Body of pancreas (tissue), 4 donors: Measurements from ENCODE around the gene MYBPC1.

Experiments
- POLR2A ChIP-seq, 3 donors: fragments of 450-650 bp; IDR thresholded peaks; one replicate each; pipeline ENCODE4 v1.6.1; 2016; ENCODE audit warnings: antibody characterized with exemption in 3 of 3, mild to moderate bottlenecking in 2 of 3
- TF ChIP-seq, protein P1 (sequence below), 7 experiments: fragments of 450-650 bp in 4 of 7; fragments of 200-600 bp in 3 of 7; sonication (generic) in 3 of 7; IDR thresholded peaks; one replicate each; pipeline ENCODE4 v1.5.1; 2016 to 2019; ENCODE audit warnings: antibody characterized with exemption in 7 of 7

DNA sequence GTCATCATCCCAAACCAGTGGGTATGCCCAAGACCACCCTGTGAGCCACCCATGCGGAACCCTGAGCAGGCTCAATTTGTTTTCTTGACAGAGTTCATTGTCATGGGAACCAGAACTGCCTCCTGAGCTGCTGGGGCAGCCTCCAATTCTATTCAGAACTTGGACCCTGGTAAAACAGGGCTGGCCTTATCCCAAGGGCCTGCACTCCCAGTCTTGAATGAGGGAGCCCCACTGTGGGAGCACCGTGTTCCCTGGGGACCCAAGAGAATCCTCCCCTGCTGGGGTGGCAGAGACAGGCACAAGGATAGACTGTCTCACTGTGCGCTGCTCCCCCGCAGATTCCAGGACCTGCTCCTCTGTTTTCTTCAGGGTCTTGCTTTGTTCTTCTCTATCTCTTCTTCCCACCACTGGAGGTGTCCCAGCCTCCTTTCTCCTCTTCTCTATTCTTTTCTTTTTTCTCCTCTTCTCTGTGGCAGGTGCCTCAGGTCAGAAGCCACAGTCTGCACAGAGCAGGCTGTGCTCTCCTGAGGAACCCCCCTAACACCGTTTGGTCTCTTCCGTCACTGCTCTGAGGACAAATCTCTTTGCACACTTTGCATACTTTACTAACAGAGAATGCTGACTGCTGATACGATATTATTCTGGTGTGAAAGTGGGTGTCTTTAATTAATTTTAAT lies 71.4 kb downstream of the MYBPC1 start:
- TF ChIP-seq POLR2A (IDR thresholded peaks at IDR 0.05): no peak
- TF ChIP-seq, protein P1, sequence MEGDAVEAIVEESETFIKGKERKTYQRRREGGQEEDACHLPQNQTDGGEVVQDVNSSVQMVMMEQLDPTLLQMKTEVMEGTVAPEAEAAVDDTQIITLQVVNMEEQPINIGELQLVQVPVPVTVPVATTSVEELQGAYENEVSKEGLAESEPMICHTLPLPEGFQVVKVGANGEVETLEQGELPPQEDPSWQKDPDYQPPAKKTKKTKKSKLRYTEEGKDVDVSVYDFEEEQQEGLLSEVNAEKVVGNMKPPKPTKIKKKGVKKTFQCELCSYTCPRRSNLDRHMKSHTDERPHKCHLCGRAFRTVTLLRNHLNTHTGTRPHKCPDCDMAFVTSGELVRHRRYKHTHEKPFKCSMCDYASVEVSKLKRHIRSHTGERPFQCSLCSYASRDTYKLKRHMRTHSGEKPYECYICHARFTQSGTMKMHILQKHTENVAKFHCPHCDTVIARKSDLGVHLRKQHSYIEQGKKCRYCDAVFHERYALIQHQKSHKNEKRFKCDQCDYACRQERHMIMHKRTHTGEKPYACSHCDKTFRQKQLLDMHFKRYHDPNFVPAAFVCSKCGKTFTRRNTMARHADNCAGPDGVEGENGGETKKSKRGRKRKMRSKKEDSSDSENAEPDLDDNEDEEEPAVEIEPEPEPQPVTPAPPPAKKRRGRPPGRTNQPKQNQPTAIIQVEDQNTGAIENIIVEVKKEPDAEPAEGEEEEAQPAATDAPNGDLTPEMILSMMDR (IDR thresholded peaks at IDR 0.05): no peak
